Activated CD4-positive, alpha-beta memory T cell treated with anti-CD3 and anti-CD28 coated beads, Interleukin-2, amount 10 ng/mL, durations not matched to agents 7 days and 5 days (primary cell): ENCODE data around the gene EXOC7. TPM values are rescaled to one million over a fixed set of nuclear protein-coding genes. Genes with fewer than 3 reads are reported as not detected.

ENCODE experiments used
- CTCF ChIA-PET: fragments of 350-600 bp; sonication (Branson Sonifier 250); formaldehyde crosslinking; loops from one replicate; lab custom pipeline; 2021; ENCODE audit warnings: antibody characterized with exemption, inconsistent platforms; lab: Charles Lee
- POLR2A ChIA-PET: fragments of 350-600 bp; sonication (Branson Sonifier 250); formaldehyde crosslinking; loops from one replicate; lab custom pipeline; 2021; ENCODE audit warnings: antibody characterized with exemption; lab: Charles Lee
- DNase-seq: peaks from one replicate; pipeline ENCODE4 v3.0.0-alpha.2; 2020
- H3K27ac Mint-ChIP-seq: one replicate; pipeline ENCODE4 v1.8.0; 2021; ENCODE audit warnings: mild to moderate bottlenecking, mixed read lengths
- H3K27me3 Mint-ChIP-seq: one replicate; pipeline ENCODE4 v1.8.0; 2021; ENCODE audit warnings: mixed read lengths
- H3K36me3 Mint-ChIP-seq: one replicate; pipeline ENCODE4 v1.8.0; 2021; ENCODE audit warnings: low read depth, mixed read lengths
- H3K4me1 Mint-ChIP-seq: one replicate; pipeline ENCODE4 v1.8.0; 2021; ENCODE audit warnings: mixed read lengths
- H3K4me3 Mint-ChIP-seq: one replicate; pipeline ENCODE4 v1.8.0; 2021; ENCODE audit warnings: mild to moderate bottlenecking, mixed read lengths
- H3K9me3 Mint-ChIP-seq: one replicate; pipeline ENCODE4 v1.8.0; 2021; ENCODE audit warnings: mixed read lengths
- total RNA-seq, 2 experiments: library from RNA; stranded (reverse); gene quantifications; one replicate each; pipeline ENCODE4 v1.2.3, GENCODE V29; 2021

The EXOC7 gene
- total RNA-seq, 2 experiments from 2014 or later: 119 to 120 TPM

- Mint-ChIP-seq H3K4me1 (peaks cover 6% of the 10 kb centered on the region), H3K36me3 (peaks cover 50% of the 10 kb centered on the region), H3K4me3 (no peak overlapping the region), H3K27me3 (no peaks in the 10 kb centered on the region), H3K9me3 (no peaks in the 10 kb centered on the region), H3K27ac (no peak overlapping the region)
- DNase-seq: no peak
- ChIA-PET CTCF (no interaction called here), POLR2A (interaction anchor here (1.1 to 2.6 kb wide), 2 partner anchors 13 to 264 kb away, joined by 3 to 7 read pairs; partner anchors contain the start of genes EXOC7 and PRPSAP1)
Observed at GRCh38 chr17:76089680-76090516, 13.7 kb downstream of the EXOC7 start.

- no peak for DNase-seq
- CTCF ChIA-PET: no interaction called here
- Mint-ChIP-seq H3K9me3 (no peaks in the 10 kb centered on the region), H3K27ac (no peak overlapping the region), H3K36me3 (peaks cover 57% of the 10 kb centered on the region), H3K27me3 (no peaks in the 10 kb centered on the region), H3K4me3 (no peak overlapping the region), H3K4me1 (peaks cover 6% of the 10 kb centered on the region)
- POLR2A ChIA-PET: interaction anchor here (0.6 to 2.6 kb wide), 2 partner anchors 14 to 88 kb away, joined by 3 to 7 read pairs; partner anchors contain the start of genes CDK3 and EXOC7
Observed at GRCh38 chr17:76088868-76089576, 14.6 kb downstream of the EXOC7 start.

GRCh38 chr17:76088041-76088867, 15.3 kb downstream of the EXOC7 start:
- POLR2A ChIA-PET: interaction anchor here (0.6 kb wide), 1 partner anchor 88 kb away, joined by 3 read pairs; the partner anchor contains the start of gene CDK3
- H3K36me3 Mint-ChIP-seq: peaks cover 55% of the 10 kb centered on the region
- H3K4me1 Mint-ChIP-seq: peaks cover 6% of the 10 kb centered on the region
- no peak for DNase-seq
- H3K27me3 Mint-ChIP-seq: no peaks in the 10 kb centered on the region
- no peaks in the 10 kb centered on the region for H3K9me3 Mint-ChIP-seq
- H3K4me3 Mint-ChIP-seq: no peak overlapping the region
- H3K27ac Mint-ChIP-seq: no peak overlapping the region
- CTCF ChIA-PET: no interaction called here

GRCh38 chr17:76087531-76087930, 16.1 kb downstream of the EXOC7 start:
- peaks cover 50% of the 10 kb centered on the region for H3K36me3 Mint-ChIP-seq
- no peak overlapping the region for H3K27ac Mint-ChIP-seq
- DNase-seq: no peak
- peaks cover 6% of the 10 kb centered on the region for H3K4me1 Mint-ChIP-seq
- no peaks in the 10 kb centered on the region for H3K27me3 Mint-ChIP-seq
- POLR2A ChIA-PET: no interaction called here
- no peak overlapping the region for H3K4me3 Mint-ChIP-seq
- CTCF ChIA-PET: no interaction called here
- no peaks in the 10 kb centered on the region for H3K9me3 Mint-ChIP-seq

- no peaks in the 10 kb centered on the region for H3K27me3 Mint-ChIP-seq
- ChIA-PET POLR2A (no interaction called here), CTCF (no interaction called here)
- no peak overlapping the region for H3K27ac Mint-ChIP-seq
- H3K4me3 Mint-ChIP-seq: no peak overlapping the region
- H3K9me3 Mint-ChIP-seq: no peaks in the 10 kb centered on the region
- peaks cover under 1% of the 10 kb centered on the region for H3K4me1 Mint-ChIP-seq
- H3K36me3 Mint-ChIP-seq: peaks cover 47% of the 10 kb centered on the region
- no peak for DNase-seq
Observed at GRCh38 chr17:76086384-76086783, 17.2 kb downstream of the EXOC7 start.

GRCh38 chr17:76085731-76086366, 17.7 kb downstream of the EXOC7 start:
- H3K27ac Mint-ChIP-seq: no peak overlapping the region
- H3K4me3 Mint-ChIP-seq: no peak overlapping the region
- peaks cover 44% of the 10 kb centered on the region for H3K36me3 Mint-ChIP-seq
- CTCF ChIA-PET: no interaction called here
- no peaks in the 10 kb centered on the region for H3K9me3 Mint-ChIP-seq
- POLR2A ChIA-PET: no interaction called here
- no peaks in the 10 kb centered on the region for H3K4me1 Mint-ChIP-seq
- DNase-seq: no peak
- H3K27me3 Mint-ChIP-seq: no peaks in the 10 kb centered on the region

GRCh38 chr17:76085066-76085730, 18.4 kb downstream of the EXOC7 start:
- Mint-ChIP-seq H3K4me3 (no peak overlapping the region), H3K36me3 (peaks cover 44% of the 10 kb centered on the region), H3K4me1 (no peaks in the 10 kb centered on the region), H3K27ac (no peak overlapping the region), H3K27me3 (no peaks in the 10 kb centered on the region), H3K9me3 (no peaks in the 10 kb centered on the region)
- CTCF ChIA-PET: no interaction called here
- POLR2A ChIA-PET: no interaction called here
- DNase-seq: no peak

- H3K27me3 Mint-ChIP-seq: peaks cover 10% of the 10 kb centered on the region
- ChIA-PET POLR2A (interaction anchor here (1.3 kb wide), 1 partner anchor 20 kb away, joined by 3 read pairs; the partner anchor contains the start of gene EXOC7), CTCF (no interaction called here)
Observed at GRCh38 chr17:76083536-76084182, 19.9 kb downstream of the EXOC7 start.

GRCh38 chr17:76082326-76083251, 21.0 kb downstream of the EXOC7 start:
- Mint-ChIP-seq H3K27me3 (peaks cover 19% of the 10 kb centered on the region), H3K9me3 (no peaks in the 10 kb centered on the region), H3K27ac (no peak overlapping the region), H3K4me1 (no peaks in the 10 kb centered on the region), H3K36me3 (peaks cover 28% of the 10 kb centered on the region), H3K4me3 (no peak overlapping the region)
- POLR2A ChIA-PET: interaction anchor here (0.8 to 1.3 kb wide), 2 partner anchors 10 to 21 kb away, joined by 3 read pairs; partner anchors contain the start of gene EXOC7
- CTCF ChIA-PET: no interaction called here
- DNase-seq: no peak

More at GRCh38 chr17:76083536-76084182, 19.9 kb downstream of the EXOC7 start:
- peaks cover 30% of the 10 kb centered on the region for H3K36me3 Mint-ChIP-seq
- H3K27ac Mint-ChIP-seq: no peak overlapping the region
- H3K4me3 Mint-ChIP-seq: no peak overlapping the region
- no peaks in the 10 kb centered on the region for H3K4me1 Mint-ChIP-seq
- H3K9me3 Mint-ChIP-seq: no peaks in the 10 kb centered on the region
- DNase-seq: no peak

GRCh38 chr17:76081295-76082210, 22.0 kb downstream of the EXOC7 start:
- no peak overlapping the region for H3K4me3 Mint-ChIP-seq
- ChIA-PET CTCF (interaction anchor here (0.6 kb wide), 1 partner anchor 75 kb away, joined by 3 read pairs; no protein-coding TSS in a partner anchor), POLR2A (interaction anchor here (2.0 kb wide), 1 partner anchor 22 kb away, joined by 7 read pairs; the partner anchor contains the start of gene EXOC7)
- DNase-seq: no peak
- peaks cover 29% of the 10 kb centered on the region for H3K27me3 Mint-ChIP-seq
- H3K36me3 Mint-ChIP-seq: peaks cover 25% of the 10 kb centered on the region
- no peak overlapping the region for H3K27ac Mint-ChIP-seq
- H3K9me3 Mint-ChIP-seq: no peaks in the 10 kb centered on the region
- peaks cover 8% of the 10 kb centered on the region for H3K4me1 Mint-ChIP-seq
